Tibial nerve (tissue), 4 donors: ENCODE data around the gene UACA. TPM values are rescaled to one million over a fixed set of nuclear protein-coding genes. Genes with fewer than 3 reads are reported as not detected.

Experiments
- DNase-seq, 2 donors: peaks; one replicate each; pipeline ENCODE4 v3.0.0-alpha.2; 2019; ENCODE audit warnings: low spot score in 2 of 2
- H3K27ac ChIP-seq, 4 donors: fragments of 200-600 bp; sonication (generic) in 3 of 4; one replicate each; pipeline ENCODE4 v1.5.1; 2017 to 2019; ENCODE audit warnings: mild to moderate bottlenecking in 1 of 4
- H3K27me3 ChIP-seq, 2 donors: fragments of 200-600 bp; sonication (generic) in 1 of 2; one replicate each; pipeline versions ENCODE4 v1.5.1 to v1.6.0; 2017 to 2019
- H3K36me3 ChIP-seq, 3 donors: fragments of 200-600 bp; sonication (generic); one replicate each; pipeline ENCODE4 v1.5.1; 2018 to 2019
- H3K4me1 ChIP-seq, 4 donors: fragments of 200-600 bp; sonication (generic) in 3 of 4; one replicate each; pipeline ENCODE4 v1.5.1; 2017 to 2019
- H3K4me3 ChIP-seq, 4 donors: fragments of 200-600 bp; sonication (generic) in 3 of 4; one replicate each; pipeline ENCODE4 v1.5.1; 2017 to 2019; ENCODE audit warnings: mild to moderate bottlenecking in 1 of 4, moderate library complexity in 1 of 4
- H3K9me3 ChIP-seq, 4 donors: fragments of 200-600 bp; sonication (generic) in 3 of 4; one replicate each; pipeline ENCODE4 v1.5.1; 2017 to 2019
- EP300 ChIP-seq, 2 donors: sonication (generic); formaldehyde crosslinking; IDR thresholded peaks; one replicate each; pipeline ENCODE4 v1.6.1; 2017; ENCODE audit warnings: antibody characterized with exemption in 2 of 2, mild to moderate bottlenecking in 1 of 2
- POLR2A ChIP-seq, 2 donors: fragments of 450-650 bp; IDR thresholded peaks; one replicate each; pipeline ENCODE4 v1.6.1; 2017; ENCODE audit warnings: antibody characterized with exemption in 2 of 2, mild to moderate bottlenecking in 2 of 2, moderate library complexity in 2 of 2
- WGBS, 2 donors: methylation state at CpG; one replicate each; pipeline ENCODE4 v1.1.5; 2018; 5-methylcytosine and 5-hydroxymethylcytosine counted together
- total RNA-seq, 4 donors: library from RNA; depleted of rRNA; stranded (reverse); fragments of >200 nt; gene quantifications; one replicate each; pipeline ENCODE4 v1.1.0, GENCODE V29; 2016
- TF ChIP-seq, protein P1 (sequence below), 5 experiments: fragments of 200-600 bp in 3 of 5; fragments of 450-650 bp in 2 of 5; sonication (generic) in 3 of 5; IDR thresholded peaks; one replicate each; pipeline ENCODE4 v1.5.1; 2016 to 2019; ENCODE audit warnings: antibody characterized with exemption in 5 of 5, mild to moderate bottlenecking in 3 of 5, moderate library complexity in 2 of 5

The UACA gene
- total RNA-seq, 4 donors from 2014 or later: 107 to 210 (median 168) TPM

DNA sequence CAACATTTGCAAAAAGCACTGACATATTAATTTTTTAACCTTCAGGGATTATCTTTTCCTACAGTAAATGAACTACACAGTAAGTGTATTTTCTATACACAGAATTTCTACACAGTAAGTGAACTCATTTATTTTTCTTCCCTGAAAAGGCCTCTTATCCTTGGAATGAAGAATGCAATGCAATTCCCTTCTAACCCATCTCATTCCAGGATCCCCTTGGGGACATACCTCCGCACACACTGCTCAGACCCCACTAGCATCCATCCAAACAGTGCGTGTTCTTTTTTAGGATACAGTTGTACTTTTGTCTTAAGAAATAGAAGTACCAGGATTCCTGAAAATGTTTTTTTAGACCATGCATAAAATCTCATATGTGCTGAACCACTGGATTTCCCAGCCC is 152.8 kb downstream of the UACA start:
- no peaks in the 10 kb centered on the region for H3K27me3 ChIP-seq
- no peak overlapping the region for H3K27ac ChIP-seq
- peaks cover 0 to 30% (median 8%) of the 10 kb centered on the region in 4 donors for H3K4me1 ChIP-seq
- no peak for DNase-seq
- H3K36me3 ChIP-seq: no peaks in the 10 kb centered on the region
- TF ChIP-seq EP300 (IDR thresholded peaks at IDR 0.05) (no peak), POLR2A (IDR thresholded peaks at IDR 0.05) (no peak)
- TF ChIP-seq, protein P1, sequence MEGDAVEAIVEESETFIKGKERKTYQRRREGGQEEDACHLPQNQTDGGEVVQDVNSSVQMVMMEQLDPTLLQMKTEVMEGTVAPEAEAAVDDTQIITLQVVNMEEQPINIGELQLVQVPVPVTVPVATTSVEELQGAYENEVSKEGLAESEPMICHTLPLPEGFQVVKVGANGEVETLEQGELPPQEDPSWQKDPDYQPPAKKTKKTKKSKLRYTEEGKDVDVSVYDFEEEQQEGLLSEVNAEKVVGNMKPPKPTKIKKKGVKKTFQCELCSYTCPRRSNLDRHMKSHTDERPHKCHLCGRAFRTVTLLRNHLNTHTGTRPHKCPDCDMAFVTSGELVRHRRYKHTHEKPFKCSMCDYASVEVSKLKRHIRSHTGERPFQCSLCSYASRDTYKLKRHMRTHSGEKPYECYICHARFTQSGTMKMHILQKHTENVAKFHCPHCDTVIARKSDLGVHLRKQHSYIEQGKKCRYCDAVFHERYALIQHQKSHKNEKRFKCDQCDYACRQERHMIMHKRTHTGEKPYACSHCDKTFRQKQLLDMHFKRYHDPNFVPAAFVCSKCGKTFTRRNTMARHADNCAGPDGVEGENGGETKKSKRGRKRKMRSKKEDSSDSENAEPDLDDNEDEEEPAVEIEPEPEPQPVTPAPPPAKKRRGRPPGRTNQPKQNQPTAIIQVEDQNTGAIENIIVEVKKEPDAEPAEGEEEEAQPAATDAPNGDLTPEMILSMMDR (IDR thresholded peaks at IDR 0.05): no peak
- 44 to 72% methylated on average over 2 of the region's 2 CpGs for WGBS, 2 donors
- H3K4me3 ChIP-seq: no peak overlapping the region
- no peaks in the 10 kb centered on the region for H3K9me3 ChIP-seq

DNA sequence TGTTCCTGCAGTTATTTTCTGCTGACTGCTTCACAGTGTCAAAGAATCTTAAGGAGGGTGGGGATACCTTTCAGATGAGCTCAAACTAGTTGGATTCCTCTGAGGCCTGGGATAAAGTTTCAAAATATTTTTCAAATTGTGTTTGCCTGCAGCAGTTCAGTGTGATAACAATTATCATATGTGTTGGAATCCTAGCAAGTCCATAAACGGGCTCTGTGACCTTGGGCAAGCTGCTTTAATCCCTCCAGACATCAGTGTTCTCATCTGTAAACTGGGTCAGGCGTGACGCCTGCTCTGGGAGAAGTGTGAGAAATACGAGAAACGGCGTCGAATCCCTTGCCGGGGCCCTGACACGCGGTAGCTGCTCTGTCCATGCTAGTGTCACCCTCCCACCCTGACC is 153.5 kb downstream of the UACA start:
- Histone ChIP-seq H3K4me1 (peaks cover 0 to 37% (median 14%) of the 10 kb centered on the region in 4 donors), H3K27me3 (no peaks in the 10 kb centered on the region)
- 62 to 72% methylated on average over 10 of the region's 10 CpGs for WGBS, 2 donors

DNA sequence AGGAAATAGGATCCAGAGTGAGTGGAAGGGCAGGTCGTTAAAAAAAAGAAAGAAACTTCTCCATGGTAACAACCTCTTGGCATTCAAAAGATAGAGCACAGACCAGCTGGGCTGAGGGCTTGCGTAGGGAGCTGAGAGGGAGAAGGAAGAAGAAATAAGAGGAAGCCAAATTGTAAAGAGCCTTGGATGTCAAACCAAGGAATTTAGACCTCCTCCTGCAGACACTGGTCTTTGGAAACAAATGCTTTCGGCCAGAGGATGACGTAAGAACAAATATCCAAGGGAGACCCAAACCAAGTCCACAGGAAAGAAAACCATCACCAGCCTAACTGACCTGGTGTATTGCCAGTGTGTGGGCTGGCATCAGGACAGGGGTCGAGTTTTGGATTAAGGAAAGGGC is 155.2 kb downstream of the UACA start:
- Histone ChIP-seq H3K4me1 (peaks cover 0 to 52% (median 16%) of the 10 kb centered on the region in 4 donors), H3K4me3 (no peak overlapping the region), H3K9me3 (no peaks in the 10 kb centered on the region), H3K36me3 (no peaks in the 10 kb centered on the region), H3K27me3 (no peaks in the 10 kb centered on the region), H3K27ac (peak overlapping the region in 1 of 4 donors; percentile 42)
- no peak for TF ChIP-seq POLR2A (IDR thresholded peaks at IDR 0.05)
- TF ChIP-seq EP300 (IDR thresholded peaks at IDR 0.05): peak in 1 of 2 donors; percentile 28
- TF ChIP-seq, protein P1 (IDR thresholded peaks at IDR 0.05): no peak
- 35 to 38% methylated on average over 5 of the region's 5 CpGs for WGBS, 2 donors
- no peak for DNase-seq

More for the DNA sequence above, 153.5 kb downstream of the UACA start:
- TF ChIP-seq POLR2A (IDR thresholded peaks at IDR 0.05) (no peak), EP300 (IDR thresholded peaks at IDR 0.05) (no peak)
- no peak overlapping the region for H3K4me3 ChIP-seq
- H3K27ac ChIP-seq: no peak overlapping the region
- no peaks in the 10 kb centered on the region for H3K36me3 ChIP-seq
- no peaks in the 10 kb centered on the region for H3K9me3 ChIP-seq
- DNase-seq: no peak

DNA sequence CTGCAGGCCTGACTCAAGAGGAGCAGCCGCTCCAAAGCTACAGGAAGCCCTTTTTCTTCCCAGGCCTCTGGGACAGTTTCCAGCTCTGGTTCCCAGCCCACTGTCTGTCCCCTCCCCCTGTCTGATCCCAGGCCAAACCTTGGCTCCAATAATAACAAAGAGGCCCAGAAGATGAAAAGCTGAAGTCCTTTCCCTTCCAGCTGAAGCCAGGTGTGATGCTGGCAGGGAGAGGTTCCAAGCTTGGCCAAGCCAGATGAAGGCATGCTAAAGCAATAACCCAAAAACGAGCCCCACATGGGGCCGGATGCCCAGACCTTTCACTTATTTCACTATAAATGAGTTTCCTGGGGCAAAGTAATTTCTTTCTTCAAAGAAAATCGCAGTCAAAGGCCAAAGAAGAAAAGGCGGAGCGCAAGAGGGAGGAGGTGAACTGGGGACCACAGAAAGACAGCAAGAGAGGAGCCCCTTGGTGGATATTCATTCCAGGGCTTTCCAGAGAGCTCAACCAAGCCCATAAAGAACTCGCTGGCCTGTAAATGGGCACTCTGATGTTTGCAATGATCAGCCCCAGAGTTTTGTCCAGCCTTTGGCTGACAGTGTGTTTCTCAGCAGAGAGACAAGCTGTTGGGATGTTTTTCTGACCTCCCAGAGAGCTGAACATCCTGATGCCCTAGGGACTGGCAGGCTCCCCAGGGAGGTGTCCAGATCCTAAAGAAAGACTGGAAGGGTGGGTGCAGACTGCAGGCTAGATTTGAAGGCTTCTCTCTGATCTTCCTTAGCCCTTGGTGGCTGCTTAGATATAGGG is 157.6 kb downstream of the UACA start:
- no peaks in the 10 kb centered on the region for H3K9me3 ChIP-seq
- no peaks in the 10 kb centered on the region for H3K36me3 ChIP-seq
- no peaks in the 10 kb centered on the region for H3K27me3 ChIP-seq
- peak overlapping the region in 2 of 4 donors; percentile 18 to 46 for H3K27ac ChIP-seq
- H3K4me3 ChIP-seq: no peak overlapping the region
- TF ChIP-seq, protein P1 (IDR thresholded peaks at IDR 0.05): no peak
- TF ChIP-seq POLR2A (IDR thresholded peaks at IDR 0.05): no peak
- peak in 1 of 2 donors; percentile 46 for TF ChIP-seq EP300 (IDR thresholded peaks at IDR 0.05)
- WGBS, 2 donors: 31 to 43% methylated on average over 7 of the region's 7 CpGs
- peaks cover 0 to 56% (median 16%) of the 10 kb centered on the region in 4 donors for H3K4me1 ChIP-seq
- peak; percentile 59 to 75 for DNase-seq

DNA sequence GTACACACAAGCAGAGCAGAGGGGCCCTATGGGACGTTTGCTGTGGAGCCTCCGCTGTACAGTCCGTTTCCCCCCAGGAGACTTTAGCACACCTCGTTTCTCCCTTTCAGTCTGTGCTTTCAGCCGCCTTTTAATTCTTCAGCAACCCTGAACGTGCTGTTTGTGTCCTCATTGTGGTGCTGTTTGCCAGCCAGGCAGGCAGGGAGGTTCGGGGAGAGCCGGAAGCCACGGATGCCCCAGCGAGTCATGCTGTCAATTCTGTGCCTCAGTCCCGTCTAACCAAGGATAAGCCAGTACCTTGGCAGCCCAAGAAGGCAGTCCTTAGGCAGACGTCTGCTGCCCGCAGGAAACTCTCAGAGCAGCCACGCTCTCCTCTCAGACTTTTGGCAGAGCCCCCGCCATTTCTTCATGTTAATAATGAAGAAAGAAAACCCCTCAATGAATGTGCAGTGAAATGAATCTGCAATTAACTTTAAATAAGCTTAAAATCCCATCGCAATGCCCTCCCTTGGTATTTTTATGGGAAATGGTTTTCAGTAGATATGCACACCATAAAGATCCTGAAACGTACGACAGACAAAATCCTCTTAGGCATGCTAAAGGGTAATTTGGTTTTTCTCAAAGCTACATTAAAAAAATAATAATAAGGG is 158.6 kb downstream of the UACA start:
- TF ChIP-seq POLR2A (IDR thresholded peaks at IDR 0.05) (no peak), EP300 (IDR thresholded peaks at IDR 0.05) (no peak)
- TF ChIP-seq, protein P1 (IDR thresholded peaks at IDR 0.05): peak in 1 of 5 experiments; percentile 30
- no peak for DNase-seq
- Histone ChIP-seq H3K27me3 (no peaks in the 10 kb centered on the region), H3K36me3 (no peaks in the 10 kb centered on the region), H3K27ac (peak overlapping the region in 2 of 4 donors; percentile 18 to 46), H3K9me3 (peaks cover 0 to 5% (median 0%) of the 10 kb centered on the region in 4 donors), H3K4me1 (peaks cover 0 to 56% (median 16%) of the 10 kb centered on the region in 4 donors), H3K4me3 (no peak overlapping the region)
- 39 to 41% methylated on average over 18 of the region's 18 CpGs for WGBS, 2 donors

Other genes starting within 250 kb of the UACA start
- gene LARP6, start 90.6 kb upstream of the UACA start, total RNA-seq: 10 to 100 TPM; 29.9 to 86.3 (median 54.8) TPM
- gene THAP10, start 128.9 kb upstream of the UACA start, total RNA-seq: 1 to 10 TPM; 1.2 to 9.8 (median 3.0) TPM
- gene LRRC49, start 129.3 kb upstream of the UACA start, total RNA-seq: 10 to 100 TPM in 2 of 4 donors, 1 to 10 TPM in 2; 8.8 to 11.1 (median 9.5) TPM